HepG2 (cell line): ENCODE results near the gene RHBDD2. TPM values are rescaled to one million over a fixed set of nuclear protein-coding genes. Genes with fewer than 3 reads are reported as not detected.
A peak's percentile ranks its signal among the peaks of the same experiment; 100 is the strongest.

ENCODE experiments used
- ATF4 ChIP-seq, 2 experiments: fragments of 450-650 bp in 1 of 2; sonication (generic) in 1 of 2; formaldehyde crosslinking; IDR thresholded peaks; 2 replicates each; pipeline versions ENCODE4 v1.5.0 to v1.8.0; 2020 to 2022; ENCODE audit warnings: mild to moderate bottlenecking in 1 of 2, missing genetic modification reagents in 1 of 2
- CHCHD3 ChIP-seq: sonication (generic); formaldehyde crosslinking; IDR thresholded peaks from 2 replicates; pipeline ENCODE4 v1.8.0; 2022; ENCODE audit warnings: mild to moderate bottlenecking, missing genetic modification reagents, moderate library complexity
- CREB1 ChIP-seq, 2 experiments: fragments of 450-650 bp in 1 of 2; IDR thresholded peaks; 2 replicates each; pipeline ENCODE4 v1.6.1; 2016 to 2017; ENCODE audit warnings: control low read depth in 1 of 2, mild to moderate bottlenecking in 1 of 2, missing compliant biosample characterization in 1 of 2, missing genetic modification characterization in 1 of 2
- CTCF ChIP-seq: sonication (generic); formaldehyde crosslinking; IDR thresholded peaks from 2 replicates; pipeline ENCODE4 v1.5.0; 2020; ENCODE audit warnings: mild to moderate bottlenecking, missing genetic modification reagents, moderate library complexity
- ELF4 ChIP-seq: sonication (generic); formaldehyde crosslinking; IDR thresholded peaks from 2 replicates; pipeline ENCODE4 v1.5.0; 2020; ENCODE audit warnings: missing genetic modification reagents, mild to moderate bottlenecking, moderate library complexity, borderline replicate concordance
- FOXO4 ChIP-seq: sonication (generic); formaldehyde crosslinking; conservative IDR thresholded peaks from 2 replicates; pipeline ENCODE4 v1.8.1; 2023; ENCODE audit warnings: missing genetic modification reagents
- KDM3A ChIP-seq: IDR thresholded peaks from 2 replicates; pipeline ENCODE4 v1.6.1; 2018; ENCODE audit warnings: low read depth, missing compliant biosample characterization
- KLF6 ChIP-seq: IDR thresholded peaks from 2 replicates; pipeline ENCODE4 v1.8.0; 2016; ENCODE audit warnings: missing biosample characterization, missing genetic modification reagents
- PATZ1 ChIP-seq: sonication (generic); formaldehyde crosslinking; IDR thresholded peaks from 2 replicates; pipeline ENCODE4 v1.4.0; 2020; ENCODE audit warnings: missing genetic modification reagents
- RARA ChIP-seq: IDR thresholded peaks from 2 replicates; pipeline ENCODE4 v1.6.1; 2016; ENCODE audit warnings: missing genetic modification reagents, missing compliant biosample characterization
- RNF219 ChIP-seq: sonication (generic); formaldehyde crosslinking; IDR thresholded peaks from 2 replicates; pipeline ENCODE4 v1.5.0; 2020; ENCODE audit warnings: mild to moderate bottlenecking, missing genetic modification reagents
- SIN3A ChIP-seq: IDR thresholded peaks from 2 replicates; pipeline ENCODE4 v1.6.1; 2011; ENCODE audit warnings: low read depth, mild to moderate bottlenecking, control low read depth, low read length, borderline replicate concordance
- SMC3 ChIP-seq: IDR thresholded peaks from 2 replicates; pipeline ENCODE4 v1.6.1; 2011; ENCODE audit warnings: low read length, improper control_type of control experiment
- TCF7 ChIP-seq: sonication (generic); IDR thresholded peaks from 2 replicates; pipeline ENCODE4 v1.6.1; 2016; ENCODE audit warnings: antibody characterized with exemption, low read depth
- ZNF562 ChIP-seq: sonication (generic); formaldehyde crosslinking; IDR thresholded peaks from 2 replicates; pipeline ENCODE4 v1.8.0; 2022; ENCODE audit warnings: missing genetic modification reagents, borderline replicate concordance
- ZNF766 ChIP-seq: sonication (generic); formaldehyde crosslinking; IDR thresholded peaks from 2 replicates; pipeline ENCODE4 v1.5.0; 2020; ENCODE audit warnings: missing genetic modification reagents, borderline replicate concordance
- ZNF772 ChIP-seq: sonication (generic); formaldehyde crosslinking; IDR thresholded peaks from 2 replicates; pipeline ENCODE4 v1.5.0; 2020; ENCODE audit warnings: mild to moderate bottlenecking, missing genetic modification reagents
- polyA plus RNA-seq, 8 experiments: library from polyadenylated mRNA; depleted of rRNA in 3 of 8; stranded (reverse) in 7 of 8; unstranded in 1 of 8; fragments of >200 nt; fragmentation: Illumina TruSeq in 4 of 8; extraction: Trizol in 4 of 8; gene quantifications; 2 replicates each; pipeline versions ENCODE4 v1.2.1 to v1.2.3, GENCODE V29; 2011 to 2016; ENCODE audit warnings: low read depth in 4 of 8, missing spikeins in 1 of 8, mixed read lengths in 1 of 8; ENCODE audit not compliant: insufficient read depth in 1 of 8
- total RNA-seq, 5 experiments: library from RNA; depleted of rRNA; stranded (reverse); fragments of >200 nt; fragmentation: Illumina TruSeq; extraction: Trizol; gene quantifications; 2 replicates each; pipeline ENCODE4 v1.2.3, GENCODE V29; 2016; ENCODE audit warnings: low read depth in 1 of 5

The RHBDD2 gene
- total and polyA plus RNA-seq, 2 of the 13 experiments (the other 11 are each of a cell fraction or from before 2014, with no cell fraction given), result 23.1 to 26.4 TPM

- TF ChIP-seq CHCHD3 (CRISPR knock-in tag), result no peak
- no peak for TF ChIP-seq ZNF562 (CRISPR knock-in tag)
- no peak for TF ChIP-seq KDM3A (CRISPR knock-in tag)
- TF ChIP-seq FOXO4 (CRISPR knock-in tag), result 0 out of 2 replicates have a peak, but pooled peaks have one; percentile 18
- TF ChIP-seq KLF6, result no peak
- TF ChIP-seq RNF219 (CRISPR knock-in tag), result no peak
- TF ChIP-seq ZNF766 (CRISPR knock-in tag), result peak; percentile 31; the same call in 1 of the 2 replicates
- no peak for TF ChIP-seq ZNF772 (CRISPR knock-in tag)
- TF ChIP-seq ATF4 (CRISPR knock-in tag; IDR thresholded peaks at IDR 0.05), result peak in 1 of 2 experiments; percentile 3; a peak in 2 of 4 replicates
- 0 out of 2 replicates have a peak, but pooled peaks have one; percentile 2 for TF ChIP-seq SMC3
- TF ChIP-seq PATZ1 (CRISPR knock-in tag), result peak; percentile 93
- TF ChIP-seq RARA (CRISPR knock-in tag), result peak; percentile 43; the same call in 1 of the 2 replicates
- TF ChIP-seq TCF7, result 0 out of 2 replicates have a peak, but pooled peaks have one; percentile 15
- TF ChIP-seq CREB1 (IDR thresholded peaks at IDR 0.05), result no peak
- no peak for TF ChIP-seq CREB1 (CRISPR knock-in tag; IDR thresholded peaks at IDR 0.05)
- 0 out of 2 replicates have a peak, but pooled peaks have one; percentile 19 for TF ChIP-seq SIN3A
- TF ChIP-seq ELF4 (CRISPR knock-in tag), result peak; percentile 12; the same call in 1 of the 2 replicates
- TF ChIP-seq CTCF (CRISPR knock-in tag), result 0 out of 2 replicates have a peak, but pooled peaks have one; percentile 4
Measured at GRCh38 chr7:75915416-75916156, 36.8 kb downstream of the RHBDD2 start (continued).
